Ovary (tissue), 9 donors: ENCODE data around the gene MYOF. TPM values are rescaled to one million over a fixed set of nuclear protein-coding genes. Genes with fewer than 3 reads are reported as not detected.
A peak's percentile ranks its signal among the peaks of the same experiment; 100 is the strongest.

ENCODE experiments used
- DNase-seq, 5 donors: peaks; one replicate each; pipeline ENCODE4 v3.0.0-alpha.2; 2019 to 2020
- H3K27ac ChIP-seq, 2 donors: fragments of 200-600 bp; one replicate each; pipeline versions ENCODE4 v1.5.1 to v1.8.0; 2019 to 2022
- H3K27me3 ChIP-seq: fragments of 200-600 bp; one replicate; pipeline ENCODE4 v1.8.0; 2022
- H3K36me3 ChIP-seq: fragments of 200-600 bp; sonication (generic); one replicate; pipeline ENCODE4 v1.5.1; 2019
- H3K4me1 ChIP-seq: one replicate; pipeline ENCODE4 v1.8.1; 2013; ENCODE audit warnings: mild to moderate bottlenecking, moderate library complexity; ENCODE audit not compliant: insufficient read depth
- H3K4me3 ChIP-seq: fragments of 200-600 bp; sonication (generic); one replicate; pipeline ENCODE4 v1.5.1; 2017
- H3K9me3 ChIP-seq, 2 donors: fragments of 200-600 bp in 1 of 2; sonication (generic) in 1 of 2; one replicate each; pipeline versions ENCODE4 v1.5.1 to v1.8.1; 2013 to 2019; ENCODE audit warnings: mild to moderate bottlenecking in 1 of 2, moderate library complexity in 1 of 2
- EP300 ChIP-seq: sonication (generic); formaldehyde crosslinking; IDR thresholded peaks from one replicate; pipeline ENCODE4 v1.6.1; 2017; ENCODE audit warnings: antibody characterized with exemption
- POLR2A ChIP-seq: fragments of 450-650 bp; IDR thresholded peaks from one replicate; pipeline ENCODE4 v1.6.1; 2017; ENCODE audit warnings: antibody characterized with exemption, mild to moderate bottlenecking, moderate library complexity
- WGBS, 3 donors: extraction: QIAGEN DNeasy Blood & Tissue Kit in 1 of 3; methylation state at CpG; one replicate each; pipeline versions ENCODE4 v1.1.5 to v1.1.7; 2013 to 2017; 5-methylcytosine and 5-hydroxymethylcytosine counted together
- intact Hi-C, 4 donors: fragments of 100-400 bp; cut with DNase I; formaldehyde crosslinking; loops; one replicate each; pipeline versions ENCODE4 v1.11.0 to v1.15.1; 2022 to 2023
- polyA plus RNA-seq, 2 donors: library from polyadenylated mRNA; stranded (reverse); fragments of 200-250 nt in 1 of 2; fragments of 350-450 nt in 1 of 2; fragmentation: Illumina TruSeq in 1 of 2; extraction: RNeasy Lipid Tissue Mini Kit (QIAGEN cat#74804) in 1 of 2; gene quantifications; one replicate each; pipeline ENCODE4 v1.2.3, GENCODE V29; 2013 to 2014
- total RNA-seq, 7 donors: library from RNA; depleted of rRNA in 2 of 7; stranded (reverse); fragments of >200 nt in 2 of 7; fragmentation: NEBNext Ultra II Directional in 3 of 7; extraction: Animal tissue kit (Norgen Biotek cat#: 25700) in 3 of 7; gene quantifications; one replicate each; pipeline versions ENCODE4 v1.1.0 to v1.2.4, GENCODE V29; 2016 to 2023
- TF ChIP-seq, protein P1 (sequence below), 3 donors: fragments of 450-650 bp in 2 of 3; fragments of 200-600 bp in 1 of 3; IDR thresholded peaks; one replicate each; pipeline versions ENCODE4 v1.5.1 to v1.8.0; 2016 to 2022; ENCODE audit warnings: antibody characterized with exemption in 3 of 3, mild to moderate bottlenecking in 1 of 3
- donor health status: DM: no; HTN: no; CAD: no; lungs with moderate emphysema.
- donor health status: DM: no; HTN: no; CAD: no.
- donor health status: Bipolar disorder and iron deficiency.
- donor health status: DM: yes; HTN: yes; CAD: no.
- donor health status: DM: no; HTN: no; CAD: no.
- donor health status: DM: yes; HTN: yes; CAD: no.

MYOF gene
- total and polyA plus RNA-seq, 9 donors: 7.9 to 89.0 (median 45.7) TPM

DNA sequence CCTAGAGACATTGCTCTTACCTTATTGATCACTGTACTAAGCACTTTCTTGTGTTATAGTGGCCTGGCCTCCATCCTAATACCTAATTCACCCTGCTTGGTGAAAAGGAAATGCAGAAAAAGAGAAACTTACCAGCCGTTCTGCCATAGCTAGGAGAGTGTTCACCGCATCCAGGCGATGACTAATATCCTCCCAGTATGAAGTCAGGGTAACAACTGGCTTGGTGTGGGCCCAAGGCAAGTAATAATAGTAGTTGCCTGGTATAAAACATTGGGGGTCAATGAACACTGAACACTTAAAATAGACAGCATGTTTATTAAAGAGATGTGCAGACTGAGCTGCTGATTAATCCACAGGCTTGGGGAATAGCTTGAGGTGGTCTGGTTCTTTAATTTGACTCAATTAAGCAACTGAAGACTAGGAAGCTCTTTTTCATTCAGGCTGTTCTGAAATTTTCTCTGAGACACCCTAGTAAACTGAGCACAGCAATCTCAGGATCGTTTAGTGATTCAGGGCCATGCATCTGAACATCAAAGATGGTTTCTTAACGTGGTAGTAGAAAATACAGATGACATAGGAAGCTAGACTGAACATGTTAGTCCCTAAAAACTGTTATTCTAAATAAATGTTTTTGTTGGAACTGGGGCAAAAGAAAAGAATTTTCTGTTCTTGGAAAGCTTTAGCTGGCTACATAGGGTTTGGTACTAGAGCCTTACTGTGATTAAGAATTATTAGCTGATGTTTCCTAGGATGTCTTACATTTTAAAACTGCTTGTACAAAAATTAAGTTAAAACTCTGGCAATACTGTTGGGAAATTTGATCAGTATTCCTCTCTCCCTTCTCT is 102.2 kb downstream of the MYOF start:
- H3K4me3 ChIP-seq: no peak overlapping the region
- H3K27me3 ChIP-seq: no peaks in the 10 kb centered on the region
- intact Hi-C loops: loop anchor here in 1 of 4 donors (5.0 kb wide), 2 partner anchors 47 to 57 kb away; no protein-coding TSS in a partner anchor
- TF ChIP-seq EP300 (no peak), POLR2A (no peak)
- TF ChIP-seq, protein P1, sequence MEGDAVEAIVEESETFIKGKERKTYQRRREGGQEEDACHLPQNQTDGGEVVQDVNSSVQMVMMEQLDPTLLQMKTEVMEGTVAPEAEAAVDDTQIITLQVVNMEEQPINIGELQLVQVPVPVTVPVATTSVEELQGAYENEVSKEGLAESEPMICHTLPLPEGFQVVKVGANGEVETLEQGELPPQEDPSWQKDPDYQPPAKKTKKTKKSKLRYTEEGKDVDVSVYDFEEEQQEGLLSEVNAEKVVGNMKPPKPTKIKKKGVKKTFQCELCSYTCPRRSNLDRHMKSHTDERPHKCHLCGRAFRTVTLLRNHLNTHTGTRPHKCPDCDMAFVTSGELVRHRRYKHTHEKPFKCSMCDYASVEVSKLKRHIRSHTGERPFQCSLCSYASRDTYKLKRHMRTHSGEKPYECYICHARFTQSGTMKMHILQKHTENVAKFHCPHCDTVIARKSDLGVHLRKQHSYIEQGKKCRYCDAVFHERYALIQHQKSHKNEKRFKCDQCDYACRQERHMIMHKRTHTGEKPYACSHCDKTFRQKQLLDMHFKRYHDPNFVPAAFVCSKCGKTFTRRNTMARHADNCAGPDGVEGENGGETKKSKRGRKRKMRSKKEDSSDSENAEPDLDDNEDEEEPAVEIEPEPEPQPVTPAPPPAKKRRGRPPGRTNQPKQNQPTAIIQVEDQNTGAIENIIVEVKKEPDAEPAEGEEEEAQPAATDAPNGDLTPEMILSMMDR (IDR thresholded peaks at IDR 0.05): no peak
- WGBS, 3 donors: 52 to 64% (median 60%) methylated on average over 5 of the region's 5 CpGs
- H3K36me3 ChIP-seq: no peaks in the 10 kb centered on the region
- no peak for DNase-seq
- H3K27ac ChIP-seq: no peak overlapping the region
- H3K9me3 ChIP-seq: no peaks in the 10 kb centered on the region
- H3K4me1 ChIP-seq: no peaks in the 10 kb centered on the region

- 81 to 91% (median 91%) methylated on average over 3 of the region's 3 CpGs for WGBS, 3 donors
- Histone ChIP-seq H3K36me3 (no peaks in the 10 kb centered on the region), H3K27me3 (no peaks in the 10 kb centered on the region), H3K4me1 (no peaks in the 10 kb centered on the region), H3K27ac (no peak overlapping the region), H3K9me3 (no peaks in the 10 kb centered on the region), H3K4me3 (no peak overlapping the region)
- intact Hi-C loops: loop anchor here in 1 of 4 donors (5.0 kb wide), 1 partner anchor 58 kb away; no protein-coding TSS in a partner anchor
- no peak for DNase-seq
- TF ChIP-seq EP300 (no peak), POLR2A (no peak)
- TF ChIP-seq, protein P1 (IDR thresholded peaks at IDR 0.05): no peak
Observed at GRCh38 chr10:93378997-93379730, 103.0 kb downstream of the MYOF start.

GRCh38 chr10:93378039-93378438 is 104.1 kb downstream of the MYOF start:
- TF ChIP-seq, protein P1 (IDR thresholded peaks at IDR 0.05): no peak
- TF ChIP-seq EP300: no peak
- no peak for TF ChIP-seq POLR2A
- no peak for DNase-seq
- no peaks in the 10 kb centered on the region for H3K27me3 ChIP-seq
- H3K4me3 ChIP-seq: no peak overlapping the region
- no peaks in the 10 kb centered on the region for H3K36me3 ChIP-seq
- WGBS, 3 donors: 90 to 93% (median 92%) methylated on average over 2 of the region's 2 CpGs
- H3K9me3 ChIP-seq: no peaks in the 10 kb centered on the region
- no peaks in the 10 kb centered on the region for H3K4me1 ChIP-seq
- intact Hi-C loops: loop anchor here in 1 of 4 donors (5.0 kb wide), 1 partner anchor 59 kb away; no protein-coding TSS in a partner anchor
- H3K27ac ChIP-seq: peak overlapping the region in 1 of 2 donors; percentile 73

- WGBS, 3 donors: 11 to 23% (median 12%) methylated on average over 10 of the region's 10 CpGs
- H3K36me3 ChIP-seq: no peaks in the 10 kb centered on the region
- no peaks in the 10 kb centered on the region for H3K9me3 ChIP-seq
- intact Hi-C loops: loop anchor here (2.0 to 5.0 kb wide), 4 partner anchors 61 to 108 kb away; partner anchors contain the start of gene MYOF (in 2 of the 4)
- H3K4me3 ChIP-seq: no peak overlapping the region
- H3K27me3 ChIP-seq: no peaks in the 10 kb centered on the region
- H3K4me1 ChIP-seq: no peaks in the 10 kb centered on the region
- H3K27ac ChIP-seq: peak overlapping the region; percentile 5 to 73
- TF ChIP-seq, protein P1 (IDR thresholded peaks at IDR 0.05): peak; percentile 77 to 96 (median 95)
- TF ChIP-seq EP300: no peak
- DNase-seq: peak; percentile 54 to 74 (median 60)
Observed at GRCh38 chr10:93376372-93377293, 105.5 kb downstream of the MYOF start.
